Hepatocyte (in vitro differentiated cells): Measurements from ENCODE around the gene RNF181. TPM values are rescaled to one million over a fixed set of nuclear protein-coding genes. Genes with fewer than 3 reads are reported as not detected.

ENCODE experiments used
- DNase-seq: peaks from one replicate; pipeline ENCODE4 v3.0.0-alpha.2; 2016; ENCODE audit warnings: low spot score
- H2AFZ ChIP-seq: fragments of 200-600 bp; sonication (generic); 2 replicates; pipeline ENCODE4 v1.6.0; 2016; ENCODE audit warnings: antibody characterized with exemption, mild to moderate bottlenecking
- H3K27ac ChIP-seq: fragments of 200-600 bp; sonication (generic); 2 replicates; pipeline ENCODE4 v1.5.1; 2016; ENCODE audit warnings: mild to moderate bottlenecking
- H3K27me3 ChIP-seq: fragments of 200-600 bp; sonication (generic); 2 replicates; pipeline ENCODE4 v1.6.1; 2016
- H3K36me3 ChIP-seq: fragments of 200-600 bp; sonication (generic); replicated peaks from 2 replicates; pipeline ENCODE4 v1.5.1; 2016; ENCODE audit warnings: low read depth; ENCODE audit not compliant: insufficient read depth
- H3K4me1 ChIP-seq: fragments of 200-600 bp; sonication (generic); 2 replicates; pipeline ENCODE4 v1.5.1; 2016; ENCODE audit warnings: mild to moderate bottlenecking, moderate library complexity; ENCODE audit not compliant: insufficient read depth
- H3K4me2 ChIP-seq: fragments of 200-600 bp; sonication (generic); 2 replicates; pipeline ENCODE4 v1.6.0; 2016
- H3K4me3 ChIP-seq: fragments of 200-600 bp; sonication (generic); 2 replicates; pipeline ENCODE4 v1.5.1; 2016; ENCODE audit warnings: mild to moderate bottlenecking
- H3K79me2 ChIP-seq: fragments of 200-600 bp; sonication (generic); 2 replicates; pipeline ENCODE4 v1.6.0; 2017; ENCODE audit warnings: mild to moderate bottlenecking
- H3K9me2 ChIP-seq: fragments of 200-600 bp; sonication (generic); replicated peaks from 2 replicates; pipeline ENCODE4 v1.6.0; 2017; ENCODE audit warnings: mild to moderate bottlenecking; ENCODE audit not compliant: insufficient read depth
- H3K9me3 ChIP-seq: fragments of 200-600 bp; sonication (generic); 2 replicates; pipeline ENCODE4 v1.5.1; 2016; ENCODE audit warnings: low read depth, mild to moderate bottlenecking
- H4K20me1 ChIP-seq: fragments of 200-600 bp; sonication (generic); 2 replicates; pipeline ENCODE4 v1.6.0; 2016; ENCODE audit warnings: mild to moderate bottlenecking; ENCODE audit not compliant: insufficient read depth, poor library complexity, severe bottlenecking
- CTCF ChIP-seq: fragments of 200-600 bp; sonication (generic); IDR thresholded peaks from 2 replicates; pipeline ENCODE4 v1.5.1; 2016; ENCODE audit warnings: antibody characterized with exemption, mild to moderate bottlenecking; ENCODE audit not compliant: poor library complexity
- EZH2 ChIP-seq: fragments of 200-600 bp; sonication (generic); IDR thresholded peaks from 2 replicates; pipeline ENCODE4 v1.6.1; 2016; ENCODE audit warnings: antibody characterized with exemption, mild to moderate bottlenecking, borderline replicate concordance
- EZH2phosphoT487 ChIP-seq: fragments of 200-600 bp; sonication (generic); IDR thresholded peaks from one replicate; pipeline ENCODE4 v1.6.1; 2018; ENCODE audit warnings: antibody characterized with exemption, mild to moderate bottlenecking, low read depth, moderate library complexity; ENCODE audit not compliant: unreplicated experiment, severe bottlenecking
- WGBS: methylation state at CpG from one replicate; pipeline ENCODE4 v1.1.6; 2016; ENCODE audit warnings: low lambda C conversion rate; ENCODE audit errors: missing lambda C conversion rate; 5-methylcytosine and 5-hydroxymethylcytosine counted together
- polyA plus RNA-seq: library from polyadenylated mRNA; unstranded; fragments of >200 nt; fragmentation: Nextera tagmentation; extraction: Ambion mirVana; gene quantifications from 2 replicates; pipeline ENCODE4 v1.2.1, GENCODE V29; 2016
- total RNA-seq: library from RNA; depleted of rRNA; stranded (reverse); fragments of >200 nt; gene quantifications from 2 replicates; pipeline ENCODE4 v1.2.3, GENCODE V29; 2014

RNF181 gene
- total and polyA plus RNA-seq, 2 experiments from 2014 or later = 159 to 250 TPM

GRCh38 chr2:85584354-85584856, 11.1 kb upstream of the RNF181 start, which contains the start of gene VAMP5:
TSS of gene VAMP5 (plus strand) at chr2:85584431. CDS start at chr2:85584491, 60 bp downstream.
- peak within 1 kb of the TSS; percentile 3 for H3K4me3 ChIP-seq
- no peaks in the 10 kb centered on the region for H3K36me3 ChIP-seq
- no peak for TF ChIP-seq CTCF
- TF ChIP-seq EZH2phosphoT487 = no peak
- no peak for TF ChIP-seq EZH2
- DNase-seq = peak; percentile 80
- H4K20me1 ChIP-seq = no peaks in the 10 kb centered on the region
- H2AFZ ChIP-seq = peak within 1 kb of the TSS; percentile 32
- peaks cover 10% of the 10 kb centered on the region for H3K79me2 ChIP-seq
- WGBS = 13% methylated on average over 30 of the region's 52 CpGs
- H3K9me3 ChIP-seq = no peaks in the 10 kb centered on the region
- H3K27me3 ChIP-seq = no peaks in the 10 kb centered on the region
- H3K9me2 ChIP-seq = no peaks in the 10 kb centered on the region
- H3K4me2 ChIP-seq = peak within 1 kb of the TSS; percentile 83
- H3K27ac ChIP-seq = peak within 1 kb of the TSS; percentile 83
- peaks cover 24% of the 10 kb centered on the region for H3K4me1 ChIP-seq

- no peaks in the 10 kb centered on the region for H3K9me3 ChIP-seq
- peak overlapping the region; percentile 83 for H3K4me2 ChIP-seq
- no peaks in the 10 kb centered on the region for H4K20me1 ChIP-seq
- H3K27me3 ChIP-seq = no peaks in the 10 kb centered on the region
- WGBS = 68% methylated on average over 9 of the region's 9 CpGs
- H3K4me1 ChIP-seq = peaks cover 25% of the 10 kb centered on the region
- peaks cover 3% of the 10 kb centered on the region for H3K79me2 ChIP-seq
- H3K4me3 ChIP-seq = peak overlapping the region; percentile 3
- peak overlapping the region; percentile 83 for H3K27ac ChIP-seq
- peak; percentile 83 for DNase-seq
- no peaks in the 10 kb centered on the region for H3K9me2 ChIP-seq
- no peak overlapping the region for H2AFZ ChIP-seq
- peak; percentile 50 for TF ChIP-seq EZH2phosphoT487
- TF ChIP-seq EZH2 = no peak
- no peaks in the 10 kb centered on the region for H3K36me3 ChIP-seq
Measured at GRCh38 chr2:85584857-85585780, 10.4 kb upstream of the RNF181 start.

- H2AFZ ChIP-seq = no peak overlapping the region
- H3K27ac ChIP-seq = peak overlapping the region; percentile 57
- H3K4me1 ChIP-seq = peaks cover 25% of the 10 kb centered on the region
- H3K4me2 ChIP-seq = no peak overlapping the region
- H3K27me3 ChIP-seq = no peaks in the 10 kb centered on the region
- H3K9me2 ChIP-seq = no peaks in the 10 kb centered on the region
- no peak for TF ChIP-seq EZH2
- TF ChIP-seq EZH2phosphoT487 = no peak
- no peak for TF ChIP-seq CTCF
- H3K9me3 ChIP-seq = no peaks in the 10 kb centered on the region
- H3K4me3 ChIP-seq = no peak overlapping the region
- no peaks in the 10 kb centered on the region for H3K36me3 ChIP-seq
- DNase-seq = no peak
- H4K20me1 ChIP-seq = no peaks in the 10 kb centered on the region
- H3K79me2 ChIP-seq = no peaks in the 10 kb centered on the region
- WGBS = 100% methylated on average over 1 of the region's 1 CpG
Measured at GRCh38 chr2:85585781-85586105, 9.8 kb upstream of the RNF181 start.

GRCh38 chr2:85588236-85588635, 7.3 kb upstream of the RNF181 start:
- Histone ChIP-seq H4K20me1 (no peaks in the 10 kb centered on the region), H3K4me2 (no peak overlapping the region), H3K27me3 (no peaks in the 10 kb centered on the region), H3K27ac (no peak overlapping the region), H3K79me2 (no peaks in the 10 kb centered on the region), H3K4me1 (peaks cover 25% of the 10 kb centered on the region), H3K36me3 (no peaks in the 10 kb centered on the region), H3K4me3 (no peak overlapping the region), H3K9me3 (no peaks in the 10 kb centered on the region), H2AFZ (no peak overlapping the region), H3K9me2 (no peaks in the 10 kb centered on the region)
- WGBS = 64% methylated on average over 4 of the region's 4 CpGs
- no peak for TF ChIP-seq EZH2phosphoT487
- TF ChIP-seq CTCF = no peak
- DNase-seq = no peak
